ENCODE measurements around the gene ATAD1. TPM values are rescaled to one million over a fixed set of nuclear protein-coding genes. Genes with fewer than 3 reads are reported as not detected.

ATAD1 gene
- total RNA-seq, 1 experiment from 2014 or later: 26.3 TPM

GRCh38 chr10:87752566-87752965 is 65.5 kb downstream of the ATAD1 start:
- H2AFZ ChIP-seq: no peak overlapping the region
- BruUV-seq (replicated peaks): no TSS peak
- no peaks in the 10 kb centered on the region for H3K4me1 ChIP-seq (replicated peaks; ENCODE audit: insufficient read depth)
- H3K27ac ChIP-seq: no peak overlapping the region
- no peak for TF ChIP-seq EZH2 (IDR thresholded peaks at IDR 0.05; ENCODE audit: low read depth)
- no peak for TF ChIP-seq CTCF (conservative IDR thresholded peaks at IDR 0.05)
- no peak overlapping the region for H3K4me2 ChIP-seq
- CTCF ChIA-PET: no interaction called here
- no peak for DNase-seq
- no peaks in the 10 kb centered on the region for H4K20me1 ChIP-seq (ENCODE audit: insufficient read depth)
- no peak overlapping the region for H3K4me3 ChIP-seq
- intact Hi-C loops (cut with micrococcal nuclease; ENCODE audit: unreplicated experiment): no loop called here
- no peaks in the 10 kb centered on the region for H3K9me2 ChIP-seq (ENCODE audit: insufficient read depth)
- H3K79me2 ChIP-seq (ENCODE audit: low read depth): no peaks in the 10 kb centered on the region
- no peaks in the 10 kb centered on the region for H3K9me3 ChIP-seq (ENCODE audit: insufficient read depth, low read depth)
- H3F3A ChIP-seq (ENCODE audit: insufficient read depth, low read depth): peaks cover 6% of the 10 kb centered on the region; the same call in 1 of the 2 replicates
- H3K27me3 ChIP-seq (ENCODE audit: insufficient read depth, low read depth): no peaks in the 10 kb centered on the region
- no peaks in the 10 kb centered on the region; the same call in 1 of the 2 replicates for H3K36me3 ChIP-seq (ENCODE audit: low read depth)
- POLR2A ChIA-PET (ENCODE audit: unreplicated experiment): no interaction called here

DNA sequence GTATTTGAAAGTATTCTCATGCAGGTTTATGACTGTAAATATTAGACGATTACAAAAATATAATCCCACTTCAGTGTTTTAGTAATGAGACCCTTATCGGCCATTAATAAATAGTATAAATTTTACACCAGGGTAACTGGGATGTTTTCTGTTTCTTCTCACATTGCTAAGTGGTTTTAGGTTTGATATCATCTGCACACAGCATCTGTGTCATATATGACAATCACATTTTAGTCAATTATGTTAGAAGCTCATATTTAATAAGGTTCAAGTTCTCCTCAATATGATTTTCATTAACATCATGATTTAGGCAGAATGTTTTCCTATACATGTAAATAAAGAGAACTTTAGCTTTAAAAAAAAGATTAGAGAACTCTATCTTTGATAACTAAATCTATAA is 66.8 kb downstream of the ATAD1 start:
- H3K4me2 ChIP-seq: no peak overlapping the region
- BruUV-seq (replicated peaks): no TSS peak
- H3K79me2 ChIP-seq (ENCODE audit: low read depth): no peaks in the 10 kb centered on the region
- no peak overlapping the region for H3K27ac ChIP-seq
- H2AFZ ChIP-seq: no peak overlapping the region
- no peaks in the 10 kb centered on the region for H3K9me3 ChIP-seq (ENCODE audit: insufficient read depth, low read depth)
- intact Hi-C loops (cut with micrococcal nuclease; ENCODE audit: unreplicated experiment): no loop called here
- no peaks in the 10 kb centered on the region; the same call in 1 of the 2 replicates for H3K36me3 ChIP-seq (ENCODE audit: low read depth)
- H3K4me3 ChIP-seq: no peak overlapping the region
- no peaks in the 10 kb centered on the region for H3K27me3 ChIP-seq (ENCODE audit: insufficient read depth, low read depth)
- DNase-seq: no peak
- POLR2A ChIA-PET (ENCODE audit: unreplicated experiment): no interaction called here
- TF ChIP-seq CTCF (conservative IDR thresholded peaks at IDR 0.05) (no peak), EZH2 (IDR thresholded peaks at IDR 0.05; ENCODE audit: low read depth) (no peak)
- no peaks in the 10 kb centered on the region for H3K4me1 ChIP-seq (replicated peaks; ENCODE audit: insufficient read depth)
- no peaks in the 10 kb centered on the region for H3K9me2 ChIP-seq (ENCODE audit: insufficient read depth)
- CTCF ChIA-PET: no interaction called here
- H4K20me1 ChIP-seq (ENCODE audit: insufficient read depth): no peaks in the 10 kb centered on the region
- H3F3A ChIP-seq (ENCODE audit: insufficient read depth, low read depth): peaks cover 6% of the 10 kb centered on the region; the same call in 1 of the 2 replicates

- CTCF ChIA-PET: no interaction called here
- no peaks in the 10 kb centered on the region for H3K4me1 ChIP-seq (replicated peaks; ENCODE audit: insufficient read depth)
- H3K27ac ChIP-seq: no peak overlapping the region
- no peak overlapping the region for H3K4me3 ChIP-seq
- no peaks in the 10 kb centered on the region for H3K79me2 ChIP-seq (ENCODE audit: low read depth)
- peaks cover 6% of the 10 kb centered on the region; the same call in 1 of the 2 replicates for H3F3A ChIP-seq (ENCODE audit: insufficient read depth, low read depth)
- no TSS peak for BruUV-seq (replicated peaks)
- no peak for DNase-seq
- H3K9me2 ChIP-seq (ENCODE audit: insufficient read depth): no peaks in the 10 kb centered on the region
- H3K36me3 ChIP-seq (ENCODE audit: low read depth): no peaks in the 10 kb centered on the region
- no peaks in the 10 kb centered on the region for H3K9me3 ChIP-seq (ENCODE audit: insufficient read depth, low read depth)
- POLR2A ChIA-PET (ENCODE audit: unreplicated experiment): no interaction called here
- H3K4me2 ChIP-seq: no peak overlapping the region
- intact Hi-C loops (cut with micrococcal nuclease; ENCODE audit: unreplicated experiment): no loop called here
- H2AFZ ChIP-seq: no peak overlapping the region
- TF ChIP-seq EZH2 (IDR thresholded peaks at IDR 0.05; ENCODE audit: low read depth): no peak
- TF ChIP-seq CTCF (conservative IDR thresholded peaks at IDR 0.05): no peak
- no peaks in the 10 kb centered on the region for H3K27me3 ChIP-seq (ENCODE audit: insufficient read depth, low read depth)
- no peaks in the 10 kb centered on the region for H4K20me1 ChIP-seq (ENCODE audit: insufficient read depth)
These were observed 67.2 kb downstream of the ATAD1 start for GRCh38 chr10:87750817-87751216.
